Activated T-helper 2 cell treated with anti-CD3 and anti-CD28 coated beads, Interferon-gamma antibody, Interleukin-2, Interleukin-4, amounts not matched to agents 10 μg/mL and 5 μg/mL and 100 μg/mL, durations not matched to agents 14 hours and 24 hours and 36 hours (primary cell): Measurements from ENCODE around the gene BORCS5. TPM values are rescaled to one million over a fixed set of nuclear protein-coding genes. Genes with fewer than 3 reads are reported as not detected.

Source experiments
- DNase-seq: peaks from one replicate; pipeline ENCODE4 v3.0.0; 2021; ENCODE audit warnings: low spot score
- H3K27ac Mint-ChIP-seq: one replicate; pipeline ENCODE4 v1.8.0; 2021; ENCODE audit warnings: mixed read lengths
- H3K27me3 Mint-ChIP-seq: one replicate; pipeline ENCODE4 v1.8.0; 2021; ENCODE audit warnings: low read depth, mixed read lengths
- H3K36me3 Mint-ChIP-seq: one replicate; pipeline ENCODE4 v1.8.0; 2021; ENCODE audit warnings: low read depth, mixed read lengths
- H3K4me1 Mint-ChIP-seq: one replicate; pipeline ENCODE4 v1.8.0; 2021; ENCODE audit warnings: low read depth, mixed read lengths
- H3K4me3 Mint-ChIP-seq: one replicate; pipeline ENCODE4 v1.8.0; 2021; ENCODE audit warnings: low read depth, mild to moderate bottlenecking, moderate library complexity, mixed read lengths
- H3K9me3 Mint-ChIP-seq: one replicate; pipeline ENCODE4 v1.8.0; 2021; ENCODE audit warnings: mixed read lengths
- intact Hi-C: fragments of 100-400 bp; cut with micrococcal nuclease; formaldehyde crosslinking; loops from one replicate; pipeline ENCODE4 v1.15.1; 2023
- total RNA-seq: library from RNA; stranded (reverse); gene quantifications from 2 replicates; pipeline ENCODE4 v1.2.3, GENCODE V29; 2022

The BORCS5 gene
- total RNA-seq, 1 donor from 2014 or later: 45.9 TPM

GRCh38 chr12:12511021-12511783 is 154.3 kb downstream of the BORCS5 start:
- no peak overlapping the region for H3K4me3 Mint-ChIP-seq
- peaks cover 37% of the 10 kb centered on the region for H3K4me1 Mint-ChIP-seq
- intact Hi-C loops: no loop called here

GRCh38 chr12:12511895-12512711 is 155.2 kb downstream of the BORCS5 start:
- peaks cover 34% of the 10 kb centered on the region for H3K36me3 Mint-ChIP-seq
- H3K27ac Mint-ChIP-seq: no peak overlapping the region
- peaks cover 28% of the 10 kb centered on the region for H3K4me1 Mint-ChIP-seq
- intact Hi-C loops: loop anchor here (2.0 kb wide), 5 partner anchors 17 to 95 kb away; no protein-coding TSS in a partner anchor
- no peaks in the 10 kb centered on the region for H3K9me3 Mint-ChIP-seq
- H3K27me3 Mint-ChIP-seq: no peaks in the 10 kb centered on the region
- DNase-seq: no peak
- no peak overlapping the region for H3K4me3 Mint-ChIP-seq

More at GRCh38 chr12:12511021-12511783, 154.3 kb downstream of the BORCS5 start:
- H3K27ac Mint-ChIP-seq: no peak overlapping the region
- no peaks in the 10 kb centered on the region for H3K27me3 Mint-ChIP-seq
- H3K9me3 Mint-ChIP-seq: no peaks in the 10 kb centered on the region
- DNase-seq: no peak
- H3K36me3 Mint-ChIP-seq: peaks cover 35% of the 10 kb centered on the region

GRCh38 chr12:12513416-12514006 is 156.6 kb downstream of the BORCS5 start:
- intact Hi-C loops: loop anchor here (2.0 kb wide), 5 partner anchors 15 to 93 kb away; no protein-coding TSS in a partner anchor
- no peaks in the 10 kb centered on the region for H3K9me3 Mint-ChIP-seq
- DNase-seq: no peak
- peaks cover 22% of the 10 kb centered on the region for H3K4me1 Mint-ChIP-seq
- H3K27ac Mint-ChIP-seq: no peak overlapping the region
- H3K36me3 Mint-ChIP-seq: peaks cover 37% of the 10 kb centered on the region
- H3K4me3 Mint-ChIP-seq: no peak overlapping the region
- no peaks in the 10 kb centered on the region for H3K27me3 Mint-ChIP-seq

GRCh38 chr12:12518464-12518845 is 161.6 kb downstream of the BORCS5 start:
- Mint-ChIP-seq H3K4me1 (peaks cover 20% of the 10 kb centered on the region), H3K27me3 (no peaks in the 10 kb centered on the region), H3K4me3 (no peak overlapping the region), H3K36me3 (peaks cover 63% of the 10 kb centered on the region), H3K27ac (no peak overlapping the region), H3K9me3 (no peaks in the 10 kb centered on the region)
- intact Hi-C loops: no loop called here
- no peak for DNase-seq

GRCh38 chr12:12518919-12519318 is 162.0 kb downstream of the BORCS5 start:
- Mint-ChIP-seq H3K4me3 (no peak overlapping the region), H3K27ac (no peak overlapping the region), H3K4me1 (peaks cover 20% of the 10 kb centered on the region), H3K9me3 (no peaks in the 10 kb centered on the region), H3K36me3 (peaks cover 62% of the 10 kb centered on the region), H3K27me3 (no peaks in the 10 kb centered on the region)
- intact Hi-C loops: no loop called here
- no peak for DNase-seq

Other genes starting within 250 kb of the BORCS5 start
- gene LRP6, start 90.0 kb upstream of the BORCS5 start, total RNA-seq: 0.55 and 1.5 TPM in 2 replicates
- gene MANSC1, start 6.8 kb upstream of the BORCS5 start, total RNA-seq: 0.25 and 1.6 TPM in 2 replicates
- gene DUSP16, start 205.8 kb downstream of the BORCS5 start, total RNA-seq: 64.7 and 66.5 TPM in 2 replicates